GM04504 (cell line): ENCODE data around the gene C1orf21.
"Not testable (repeated sequence)": the region's sequence is repeated elsewhere in the genome, so short reads cannot be mapped to it uniquely, and the experiment has no call there.

Source experiments
- DNase-seq: peaks from one replicate; pipeline ENCODE4 v3.0.0-alpha.2; 2012; ENCODE audit warnings: low read depth

Gene C1orf21, protein sequence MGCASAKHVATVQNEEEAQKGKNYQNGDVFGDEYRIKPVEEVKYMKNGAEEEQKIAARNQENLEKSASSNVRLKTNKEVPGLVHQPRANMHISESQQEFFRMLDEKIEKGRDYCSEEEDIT

DNA sequence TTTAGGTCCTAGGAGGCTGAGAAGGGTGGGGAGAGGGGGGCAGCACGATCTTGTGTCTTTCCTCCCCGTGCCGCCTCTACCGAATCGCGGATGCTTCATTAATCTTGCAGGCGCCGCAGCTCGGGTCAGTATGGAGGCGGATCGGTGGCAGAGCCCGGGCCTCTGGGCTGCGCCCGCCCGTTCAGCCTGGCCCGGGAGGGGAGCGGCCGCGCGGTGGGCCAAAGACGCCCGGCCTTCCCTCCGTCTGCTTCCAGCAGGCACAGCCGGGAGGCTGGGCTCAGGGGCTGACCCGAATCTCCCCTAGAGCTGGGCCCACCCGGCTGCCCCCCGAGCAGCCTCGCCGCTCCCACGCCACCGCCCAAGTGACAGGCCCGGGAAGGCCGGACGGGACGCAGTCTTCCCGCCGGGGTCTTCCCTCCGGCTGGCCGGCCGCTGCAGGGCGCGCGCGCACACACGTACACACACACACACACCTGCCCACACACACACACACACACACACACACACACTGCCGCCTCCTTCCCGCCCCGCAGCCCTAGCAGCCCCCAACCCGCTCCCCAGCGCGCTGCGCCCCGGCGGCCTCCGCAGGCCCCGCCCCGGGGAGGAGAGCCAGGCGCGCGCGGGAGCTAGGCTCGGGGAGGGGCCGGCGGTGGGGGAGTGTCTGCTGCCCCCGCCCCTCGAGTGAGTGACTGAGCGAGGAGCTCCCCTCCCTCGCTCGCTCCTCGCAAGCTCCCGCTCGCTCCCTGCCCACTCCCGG, at the start of gene C1orf21:
C1orf21 (plus strand) TSS at position 718 of the 757 bp plus-strand sequence. CDS start 90,481 bp downstream, outside the sequence.
- DNase-seq, result peak; percentile 63

- DNase-seq, result not testable (repeated sequence)
Measured at GRCh38 chr1:184337865-184338264, 49.0 kb upstream of the C1orf21 start.

- DNase-seq, result no peak
Measured at GRCh38 chr1:184340984-184341383, 45.8 kb upstream of the C1orf21 start.

DNA sequence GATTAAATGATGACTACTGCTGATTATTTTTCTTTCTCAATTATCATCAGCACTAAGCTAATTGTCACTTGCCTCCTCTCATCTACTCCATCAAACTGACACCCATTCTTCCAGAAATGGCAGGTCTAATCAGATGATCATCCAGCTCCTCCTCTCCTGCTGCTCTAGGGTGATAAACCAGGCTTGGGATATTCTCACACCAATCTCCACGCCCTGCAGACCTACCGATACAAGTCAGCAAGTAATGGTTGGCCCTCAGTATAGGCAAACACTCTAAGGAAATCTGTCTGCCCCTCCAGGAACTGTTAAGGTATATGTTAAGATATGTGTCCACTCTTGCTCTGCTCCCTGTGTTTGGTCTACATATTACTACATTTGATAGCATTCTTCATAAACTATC, 36.3 kb upstream of the C1orf21 start:
- no peak for DNase-seq

DNA sequence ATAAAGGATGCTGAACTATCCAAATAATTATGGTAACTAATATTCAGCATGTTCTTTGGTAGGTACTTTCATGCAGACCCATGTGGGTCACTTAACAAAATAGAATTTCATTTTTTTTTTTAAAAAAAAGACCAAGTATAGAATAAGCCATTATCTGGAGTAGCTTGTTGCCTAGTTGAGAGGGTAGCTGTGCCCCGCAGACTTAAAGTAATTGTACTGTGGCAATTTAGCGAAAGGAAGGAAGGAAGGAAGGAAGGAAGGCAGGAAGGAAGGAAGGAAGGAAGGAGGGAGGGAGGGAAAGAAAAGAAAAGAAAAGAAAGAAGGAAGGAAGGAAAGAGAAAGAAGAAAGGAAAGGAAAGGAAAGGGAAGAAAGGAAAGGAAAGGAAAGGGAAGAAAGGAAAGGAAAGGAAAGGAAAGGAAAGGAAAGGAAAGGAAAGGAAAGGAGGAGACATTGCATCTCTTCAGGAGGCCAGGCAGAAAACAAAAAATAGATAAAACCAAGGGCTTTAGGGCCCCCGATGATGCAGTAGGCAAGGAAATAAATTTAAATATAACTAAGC, 35.3 kb upstream of the C1orf21 start:
- no peak for DNase-seq

GRCh38 chr1:184352776-184353175, 34.1 kb upstream of the C1orf21 start:
- DNase-seq, result no peak

DNA sequence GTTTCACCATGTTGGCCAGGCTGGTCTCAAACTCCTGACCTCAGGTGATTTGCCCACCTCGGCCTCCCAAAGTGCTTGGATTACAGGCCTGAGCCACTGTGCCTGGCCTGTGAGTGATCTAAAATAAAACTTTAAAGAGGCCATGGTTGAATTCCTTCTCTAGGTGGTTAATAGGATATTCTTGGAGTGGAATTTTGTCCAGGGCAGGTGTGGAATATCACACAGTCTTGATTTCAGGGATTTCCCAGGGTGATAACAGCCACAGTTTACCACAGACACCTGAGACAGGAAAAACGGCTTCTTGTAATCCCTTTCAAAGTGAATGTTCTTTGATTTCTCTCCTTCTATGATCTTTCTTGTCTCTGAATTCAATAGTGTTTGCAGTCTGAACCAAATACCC, 32.1 kb upstream of the C1orf21 start:
- no peak for DNase-seq

DNA sequence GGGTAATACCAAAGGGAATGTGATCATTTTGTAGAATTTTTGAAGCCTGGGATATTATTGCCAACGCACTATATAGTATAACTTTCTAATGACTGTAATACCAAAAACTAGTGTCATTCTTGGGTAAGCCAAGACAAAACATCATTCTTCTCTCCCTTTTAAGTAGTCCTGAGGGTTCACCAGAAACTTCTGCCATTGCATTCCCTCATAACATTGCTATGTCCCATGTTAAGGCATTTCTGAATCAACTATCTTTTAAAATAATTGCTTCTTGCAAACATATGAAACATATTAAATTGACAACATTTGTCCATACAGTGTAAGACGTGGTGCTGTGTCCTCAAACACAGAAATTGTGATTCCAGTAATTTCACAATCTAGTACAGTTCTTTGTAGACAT, 29.9 kb upstream of the C1orf21 start:
- no peak for DNase-seq

DNA sequence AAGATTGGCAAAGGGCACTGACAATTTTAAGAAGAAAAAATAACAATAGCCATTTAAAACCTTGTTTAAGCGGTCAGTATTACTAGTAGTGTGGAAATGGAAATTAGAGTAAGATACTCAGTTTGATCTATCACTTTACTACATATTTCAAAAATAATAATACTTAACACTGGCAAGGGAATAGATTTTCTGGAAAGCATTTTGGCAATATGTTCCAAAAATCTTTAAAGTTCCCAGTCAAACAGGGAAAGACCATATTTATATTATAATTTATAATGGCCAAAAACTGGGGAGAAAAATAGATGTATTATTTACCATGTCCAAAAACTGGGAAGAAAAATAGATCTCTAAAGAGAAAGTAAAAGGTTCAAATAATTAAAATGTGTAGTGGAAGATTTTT, 28.6 kb upstream of the C1orf21 start:
- no peak for DNase-seq

DNA sequence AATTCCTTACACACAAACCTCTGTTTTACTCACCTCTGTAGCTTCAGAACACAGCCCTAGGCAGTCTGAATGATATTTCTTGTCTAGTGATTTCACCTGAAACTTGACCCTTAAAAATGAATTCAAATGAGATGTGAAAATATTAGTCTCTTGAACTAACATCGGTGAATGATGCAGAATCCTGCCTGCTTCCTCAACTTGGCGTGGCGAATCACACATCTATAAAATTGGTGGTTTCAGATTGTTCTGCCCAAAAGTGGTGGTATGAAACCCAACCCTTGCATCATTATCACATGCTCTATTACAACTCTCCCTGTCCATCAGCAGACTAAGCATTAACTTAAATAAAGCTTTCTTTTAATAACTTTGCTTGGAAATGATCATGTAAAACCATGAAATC, 26.9 kb upstream of the C1orf21 start:
- no peak for DNase-seq

DNA sequence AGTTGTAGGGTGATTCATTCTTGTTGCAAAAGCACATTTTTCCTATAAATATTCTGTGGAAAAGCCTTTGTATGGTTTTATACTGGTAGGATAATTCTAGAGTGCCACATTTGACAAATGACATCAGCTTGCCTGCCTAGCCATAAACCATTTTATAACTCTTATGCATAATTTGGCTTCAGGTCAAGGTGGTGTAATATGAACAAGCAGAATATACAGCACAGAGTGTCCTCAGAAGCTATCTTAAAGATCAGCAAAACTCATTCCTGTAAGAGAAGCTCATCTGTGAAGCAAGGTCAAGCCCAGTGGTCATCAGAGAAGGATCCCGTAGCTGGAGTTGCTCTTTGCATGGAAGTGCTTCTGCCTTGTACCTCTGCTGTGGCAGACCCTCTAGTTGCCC, 24.0 kb upstream of the C1orf21 start:
- peak; percentile 63 for DNase-seq

DNA sequence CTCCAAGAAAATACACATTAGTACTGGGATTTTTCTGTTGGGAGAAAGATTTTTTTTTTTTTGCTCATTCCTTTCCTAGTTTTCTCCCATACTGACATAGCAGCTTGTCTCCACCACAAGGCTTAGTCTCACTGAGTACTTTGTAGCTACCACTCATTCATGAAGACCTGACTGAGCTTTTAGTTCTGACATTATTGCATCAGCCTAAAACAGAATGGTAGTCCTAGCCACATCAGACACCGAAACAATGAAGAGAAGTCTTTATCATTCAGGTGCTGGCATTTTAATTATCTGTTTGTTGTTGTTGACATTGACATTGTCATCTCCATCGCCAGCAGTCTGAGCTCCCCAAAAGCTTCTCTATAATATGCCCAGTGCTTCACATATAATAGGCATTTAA, 21.1 kb upstream of the C1orf21 start:
- DNase-seq, result no peak

DNA sequence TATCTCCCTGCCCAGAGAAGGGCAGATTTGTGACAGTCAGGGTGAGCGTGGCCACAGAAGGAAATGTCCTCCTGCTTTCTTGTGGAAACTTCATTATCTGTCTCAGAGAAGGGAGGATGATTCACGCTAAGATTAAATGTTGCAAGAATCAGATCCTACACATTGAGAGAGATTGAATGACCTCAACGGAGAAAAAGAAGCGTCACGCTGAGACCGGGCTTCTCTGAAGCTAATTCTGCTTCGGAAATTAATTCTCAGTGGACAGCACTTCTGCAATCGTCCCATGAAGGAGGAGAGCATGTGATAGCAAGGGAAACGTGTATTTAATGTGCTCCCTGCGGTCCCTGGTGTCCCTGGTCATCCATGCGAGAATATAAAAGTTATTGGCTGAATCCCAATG, 19.8 kb upstream of the C1orf21 start:
- no peak for DNase-seq

GRCh38 chr1:184367427-184368038, 19.3 kb upstream of the C1orf21 start:
- DNase-seq, result no peak

DNA sequence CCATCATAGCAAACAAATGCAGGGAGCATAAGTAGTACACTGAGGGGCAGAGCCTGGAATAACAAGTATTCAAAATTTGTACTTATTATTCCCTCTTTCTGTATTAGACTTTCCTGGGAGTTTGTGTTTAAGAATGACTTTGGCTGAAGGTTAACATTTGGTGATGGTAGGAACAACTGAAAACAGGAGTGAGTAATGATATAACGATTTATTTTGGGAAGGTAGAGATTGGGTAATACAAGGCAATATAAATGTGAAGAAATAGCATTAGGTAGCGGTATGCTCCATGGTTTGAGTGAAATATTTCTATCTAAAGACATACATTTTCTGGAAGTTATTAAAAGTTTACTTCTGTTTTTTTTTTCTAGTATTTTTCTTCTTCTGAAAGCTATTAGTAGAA, 18.5 kb upstream of the C1orf21 start:
- no peak for DNase-seq

- no peak for DNase-seq
Measured at GRCh38 chr1:184370850-184371249, 16.0 kb upstream of the C1orf21 start.

DNA sequence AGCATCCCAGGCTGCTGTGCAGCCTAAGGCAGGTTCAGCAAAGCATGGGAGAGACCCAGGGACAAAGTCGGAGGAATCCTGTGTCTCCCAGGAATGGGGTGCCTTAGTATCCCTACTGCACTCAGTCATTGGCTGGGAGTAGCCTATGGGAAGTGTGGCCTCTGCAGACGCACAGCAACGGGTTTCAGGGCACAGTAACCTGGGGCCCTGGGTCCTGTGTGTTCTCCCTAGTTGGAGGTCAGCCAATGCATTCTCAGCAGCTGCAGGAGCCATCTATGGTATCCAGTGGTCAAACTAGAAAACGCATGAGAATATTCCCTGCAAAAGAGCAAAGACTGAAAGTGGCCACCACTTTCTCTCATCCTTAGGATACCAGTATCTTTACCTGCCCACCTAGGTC, 13.7 kb upstream of the C1orf21 start:
- no peak for DNase-seq

DNA sequence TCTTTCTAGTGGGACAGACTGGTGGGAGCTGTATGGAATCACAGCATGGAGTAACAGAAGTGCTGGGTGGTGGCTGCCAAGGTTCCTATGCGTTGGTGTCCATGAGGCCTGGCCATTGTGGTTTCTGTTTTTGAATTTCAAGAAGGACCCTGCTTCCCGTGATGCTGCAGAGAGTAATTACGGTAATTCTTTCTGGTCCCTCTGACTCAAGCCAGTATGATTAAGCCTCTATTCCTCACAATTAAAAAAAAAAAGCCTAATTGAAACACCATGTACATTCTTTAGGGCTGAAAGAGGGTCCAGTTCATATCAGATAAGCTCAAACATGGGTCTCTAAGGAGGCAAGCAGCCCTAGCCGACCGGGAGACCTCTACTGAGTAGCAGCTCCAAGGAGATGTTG, 10.5 kb upstream of the C1orf21 start:
- DNase-seq, result no peak

GRCh38 chr1:184379111-184379752, 7.6 kb upstream of the C1orf21 start:
- DNase-seq, result no peak

GRCh38 chr1:184380468-184380867, 6.4 kb upstream of the C1orf21 start:
- DNase-seq, result no peak

- no peak for DNase-seq
Measured at GRCh38 chr1:184383772-184384323, 3.0 kb upstream of the C1orf21 start.

- no peak for DNase-seq
Measured at GRCh38 chr1:184385865-184386311, 941 bp upstream of the C1orf21 start.
